ACC112 (cell line): ENCODE results near the gene C1orf141.
A peak's percentile ranks its signal among the peaks of the same experiment; 100 is the strongest.

Experiments used
- H2AFZ ChIP-seq: fragments of 200-600 bp; sonication (generic); one replicate; pipeline ENCODE4 v1.6.0; 2017; ENCODE audit warnings: antibody characterized with exemption, low read length; ENCODE audit not compliant: unreplicated experiment
- H3K27ac ChIP-seq: fragments of 200-600 bp; sonication (generic); 2 replicates; pipeline ENCODE4 v1.5.1; 2014; ENCODE audit warnings: low read depth, mild to moderate bottlenecking, antibody characterized with exemption, low read length, moderate library complexity
- H3K27me3 ChIP-seq: fragments of 200-600 bp; sonication (generic); 2 replicates; pipeline ENCODE4 v1.6.1; 2014; ENCODE audit warnings: mild to moderate bottlenecking, antibody characterized with exemption, low read length, moderate library complexity, mixed read lengths; ENCODE audit not compliant: insufficient read depth
- H3K36me3 ChIP-seq: fragments of 200-600 bp; sonication (generic); 2 replicates; pipeline ENCODE4 v1.6.1; 2016; ENCODE audit warnings: mild to moderate bottlenecking, antibody characterized with exemption, low read length, moderate library complexity, mixed read lengths; ENCODE audit not compliant: insufficient read depth
- H3K4me1 ChIP-seq: fragments of 200-600 bp; sonication (generic); one replicate; pipeline ENCODE4 v1.6.1; 2016; ENCODE audit warnings: low read length, mixed read lengths; ENCODE audit not compliant: insufficient read depth, unreplicated experiment, control insufficient read depth
- H3K4me3 ChIP-seq: fragments of 200-600 bp; sonication (generic); 2 replicates; pipeline ENCODE4 v1.5.1; 2014; ENCODE audit warnings: mild to moderate bottlenecking, low read depth, low read length
- H3K79me2 ChIP-seq: fragments of 200-600 bp; sonication (generic); one replicate; pipeline ENCODE4 v1.6.0; 2016; ENCODE audit warnings: low read length; ENCODE audit not compliant: control insufficient read depth, unreplicated experiment, insufficient read depth

C1orf141 gene

DNA sequence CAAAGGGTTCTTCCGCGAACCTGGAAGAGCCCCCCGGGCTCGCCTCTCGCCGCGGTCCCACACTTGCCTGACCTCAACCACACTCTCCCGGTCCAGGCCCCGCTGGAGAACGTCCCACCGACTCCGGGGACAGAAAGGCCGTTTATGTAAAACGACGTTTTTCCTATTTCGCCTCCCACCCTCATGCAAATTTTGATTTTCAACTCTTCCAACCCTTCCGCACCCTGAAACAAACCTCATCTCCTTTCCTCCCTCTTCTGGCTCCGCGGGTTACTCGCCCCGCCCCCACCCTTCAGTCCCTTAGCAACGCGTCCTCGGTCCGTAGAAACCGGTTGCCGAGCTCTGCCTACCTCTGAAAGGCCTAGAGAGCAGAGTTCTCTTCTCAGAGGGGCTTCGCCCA, at the start of gene C1orf141:
C1orf141 (minus strand) TSS at position 276 of the 400 bp plus-strand sequence. CDS start 7,730 bp downstream, outside the sequence.
- H2AFZ ChIP-seq = peak within 1 kb of the TSS; percentile 74
- H3K27ac ChIP-seq = peak within 1 kb of the TSS; percentile 21
- no peak within 1 kb of the TSS for H3K4me3 ChIP-seq

DNA sequence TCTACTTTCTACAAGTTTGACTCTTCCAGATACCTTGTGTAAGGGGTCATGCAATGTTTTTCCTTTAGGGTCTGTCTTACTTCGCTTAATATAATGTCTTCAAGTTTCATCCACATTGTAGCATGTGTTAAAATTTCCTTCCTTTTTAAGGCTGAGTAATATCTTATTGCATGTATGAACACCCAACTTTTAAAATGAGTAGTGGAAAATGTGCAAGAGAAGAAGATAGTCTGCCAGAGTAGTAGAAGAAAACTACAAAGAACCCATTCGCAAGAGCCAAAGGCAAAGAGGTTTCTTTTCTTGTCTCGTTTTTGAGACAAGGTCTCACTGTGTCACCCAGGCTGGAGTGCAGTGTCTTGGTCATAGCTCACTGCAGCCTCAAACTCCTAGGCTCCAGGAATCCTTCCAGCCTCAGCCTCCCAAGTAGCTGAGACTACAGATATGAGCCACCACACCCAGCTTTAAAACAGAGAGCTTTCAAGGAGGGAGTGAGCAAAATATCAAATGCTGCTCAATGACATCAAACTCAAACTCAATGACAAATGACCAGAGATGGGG, 40.8 kb upstream of the C1orf141 start:
- no peaks in the 10 kb centered on the region for H3K79me2 ChIP-seq
- no peak overlapping the region for H3K4me3 ChIP-seq
- H3K4me1 ChIP-seq = no peaks in the 10 kb centered on the region
- no peaks in the 10 kb centered on the region for H3K36me3 ChIP-seq
- H2AFZ ChIP-seq = no peak overlapping the region
- no peaks in the 10 kb centered on the region for H3K27me3 ChIP-seq
- H3K27ac ChIP-seq = no peak overlapping the region

More for the DNA sequence above, at the start of gene C1orf141:
- Histone ChIP-seq H3K4me1 (peaks cover 7% of the 10 kb centered on the region), H3K27me3 (no peaks in the 10 kb centered on the region), H3K36me3 (no peaks in the 10 kb centered on the region), H3K79me2 (no peaks in the 10 kb centered on the region)

DNA sequence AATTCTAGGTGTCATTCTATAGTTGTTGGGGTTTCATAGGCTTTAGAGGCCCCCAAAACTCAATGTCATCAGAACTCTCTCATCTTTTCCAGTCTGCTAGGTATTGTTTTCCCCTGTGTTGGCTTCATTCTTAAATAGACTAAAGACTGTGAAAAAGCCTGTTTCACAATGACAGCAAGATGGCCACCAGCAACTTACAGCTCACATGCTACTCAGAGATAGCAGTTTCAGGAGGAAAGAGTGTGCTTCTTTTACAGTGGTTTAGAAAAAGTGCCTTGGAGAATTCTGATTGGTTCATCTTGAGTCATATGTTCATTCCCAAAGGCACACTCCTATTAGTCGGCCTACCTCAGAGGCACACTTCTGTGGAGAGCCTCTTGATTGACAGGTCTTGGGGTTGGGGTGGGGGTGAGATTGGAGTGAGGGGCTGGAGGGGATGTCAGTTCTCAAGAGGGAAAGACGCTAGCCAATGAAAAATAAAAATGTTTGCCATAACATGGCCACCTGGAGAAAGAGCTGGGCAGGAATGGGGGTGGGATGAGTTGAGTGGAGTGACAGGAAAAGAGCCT, 40.0 kb upstream of the C1orf141 start:
- Histone ChIP-seq H3K79me2 (no peaks in the 10 kb centered on the region), H3K27ac (no peak overlapping the region), H3K27me3 (no peaks in the 10 kb centered on the region), H2AFZ (no peak overlapping the region), H3K4me3 (no peak overlapping the region), H3K4me1 (no peaks in the 10 kb centered on the region), H3K36me3 (no peaks in the 10 kb centered on the region)

DNA sequence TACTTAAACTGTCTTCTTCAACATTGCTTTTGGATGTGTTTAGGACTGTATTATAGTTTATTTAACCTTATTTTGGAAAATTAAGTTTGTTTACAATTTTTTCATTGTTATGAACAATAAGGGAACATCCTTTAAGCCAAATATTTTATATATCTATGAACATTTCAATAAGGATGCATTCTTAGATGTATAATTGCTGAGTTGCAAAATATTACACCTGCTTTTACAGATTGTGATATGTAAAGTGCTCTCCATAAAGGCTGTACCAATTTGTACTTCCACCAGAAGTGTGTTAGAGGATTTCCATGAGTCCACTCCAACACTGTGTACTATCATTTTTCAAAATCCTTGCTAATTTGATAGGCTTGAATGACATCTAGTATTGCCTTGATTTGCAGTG, 39.2 kb upstream of the C1orf141 start:
- no peaks in the 10 kb centered on the region for H3K79me2 ChIP-seq
- no peaks in the 10 kb centered on the region for H3K4me1 ChIP-seq
- no peak overlapping the region for H3K4me3 ChIP-seq
- no peak overlapping the region for H3K27ac ChIP-seq
- H2AFZ ChIP-seq = no peak overlapping the region
- no peaks in the 10 kb centered on the region for H3K27me3 ChIP-seq
- H3K36me3 ChIP-seq = no peaks in the 10 kb centered on the region

DNA sequence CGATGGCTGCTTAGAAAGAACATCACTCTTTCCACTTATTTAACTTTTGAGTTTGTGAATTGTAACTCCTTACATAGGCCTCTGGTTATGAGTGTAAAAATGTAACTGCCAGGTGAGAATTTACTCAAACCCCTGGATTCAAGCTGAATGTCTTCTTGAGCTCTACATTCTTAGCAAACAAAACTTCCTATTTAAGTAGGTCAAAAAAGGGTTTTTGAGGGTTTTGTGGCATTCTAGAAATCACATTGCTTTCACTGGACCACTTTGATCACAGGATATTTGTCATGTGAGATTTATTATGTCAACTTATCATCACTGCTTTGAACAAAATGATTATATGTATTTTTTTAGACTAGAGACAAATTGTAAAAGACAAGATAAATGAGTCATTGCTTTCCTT, 37.2 kb upstream of the C1orf141 start:
- no peak overlapping the region for H2AFZ ChIP-seq
- H3K27ac ChIP-seq = no peak overlapping the region

DNA sequence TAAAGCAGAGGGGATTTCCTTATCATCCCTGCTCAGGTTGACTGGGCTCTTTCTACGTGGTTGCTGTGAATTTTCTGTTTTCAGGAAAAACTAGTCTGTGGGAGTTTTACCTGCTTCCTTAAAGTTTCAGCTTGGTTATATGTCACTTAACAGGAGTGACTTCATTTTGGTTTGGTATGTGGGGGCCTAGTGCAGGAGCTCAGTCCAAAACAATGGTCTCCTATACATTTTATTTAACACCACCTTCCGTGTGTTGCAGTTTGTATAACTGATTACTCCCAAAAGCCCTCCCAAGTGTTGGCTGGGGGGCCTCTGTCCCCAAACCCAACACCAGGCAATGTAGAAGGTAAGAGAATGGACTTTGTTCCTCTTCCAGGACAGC, 36.8 kb upstream of the C1orf141 start:
- H3K27me3 ChIP-seq = no peaks in the 10 kb centered on the region; the same call in 1 of the 2 replicates
- H3K4me3 ChIP-seq = no peak overlapping the region
- no peak overlapping the region for H2AFZ ChIP-seq
- H3K79me2 ChIP-seq = no peaks in the 10 kb centered on the region
- no peak overlapping the region for H3K27ac ChIP-seq
- H3K36me3 ChIP-seq = no peaks in the 10 kb centered on the region
- no peaks in the 10 kb centered on the region for H3K4me1 ChIP-seq

More for the DNA sequence above, 37.2 kb upstream of the C1orf141 start:
- H3K79me2 ChIP-seq = no peaks in the 10 kb centered on the region
- H3K36me3 ChIP-seq = no peaks in the 10 kb centered on the region
- H3K4me3 ChIP-seq = no peak overlapping the region
- no peaks in the 10 kb centered on the region for H3K4me1 ChIP-seq
- no peaks in the 10 kb centered on the region; the same call in 1 of the 2 replicates for H3K27me3 ChIP-seq

DNA sequence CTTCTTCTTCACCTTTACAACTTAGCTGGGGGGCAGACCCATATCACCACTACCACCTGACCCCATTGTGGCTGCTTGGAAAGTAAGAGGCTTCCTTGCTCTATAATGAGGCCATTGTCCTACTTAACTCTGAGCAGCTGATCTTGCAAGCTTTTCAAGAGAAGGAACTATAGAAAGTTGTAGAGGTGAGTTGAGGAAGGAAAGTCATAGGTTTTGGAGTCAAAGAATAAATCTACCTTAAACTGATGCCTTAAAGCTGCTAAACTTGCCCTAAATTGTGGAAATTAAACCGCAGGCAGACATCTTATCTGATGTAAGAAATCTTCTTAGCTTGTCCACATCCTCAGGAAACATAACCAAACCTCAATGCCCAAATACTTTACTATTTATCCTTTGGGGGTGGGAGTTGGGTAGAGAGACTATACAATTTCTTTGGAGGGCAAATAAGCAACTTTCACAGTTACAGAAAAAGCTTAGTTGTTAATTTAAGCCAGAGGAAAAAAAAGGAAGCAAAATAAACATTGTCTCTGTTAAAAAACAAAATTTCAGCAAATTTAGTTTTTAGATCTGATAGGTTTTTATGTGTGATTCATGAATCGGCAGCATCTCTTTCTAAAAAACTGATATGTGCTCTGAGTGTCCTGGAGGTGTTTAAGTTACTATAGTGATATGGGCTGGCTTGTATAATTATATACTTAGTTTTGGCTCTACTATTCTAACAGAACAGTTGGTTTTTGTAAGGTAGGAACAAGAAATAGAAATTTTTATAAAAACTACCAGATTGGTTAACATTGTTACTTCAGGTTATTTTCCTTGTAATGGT, 36.2 kb upstream of the C1orf141 start:
- no peaks in the 10 kb centered on the region; the same call in 1 of the 2 replicates for H3K27me3 ChIP-seq
- no peak overlapping the region for H3K4me3 ChIP-seq
- no peaks in the 10 kb centered on the region for H3K4me1 ChIP-seq
- no peak overlapping the region for H3K27ac ChIP-seq
- H3K79me2 ChIP-seq = no peaks in the 10 kb centered on the region
- no peaks in the 10 kb centered on the region for H3K36me3 ChIP-seq
- H2AFZ ChIP-seq = no peak overlapping the region

DNA sequence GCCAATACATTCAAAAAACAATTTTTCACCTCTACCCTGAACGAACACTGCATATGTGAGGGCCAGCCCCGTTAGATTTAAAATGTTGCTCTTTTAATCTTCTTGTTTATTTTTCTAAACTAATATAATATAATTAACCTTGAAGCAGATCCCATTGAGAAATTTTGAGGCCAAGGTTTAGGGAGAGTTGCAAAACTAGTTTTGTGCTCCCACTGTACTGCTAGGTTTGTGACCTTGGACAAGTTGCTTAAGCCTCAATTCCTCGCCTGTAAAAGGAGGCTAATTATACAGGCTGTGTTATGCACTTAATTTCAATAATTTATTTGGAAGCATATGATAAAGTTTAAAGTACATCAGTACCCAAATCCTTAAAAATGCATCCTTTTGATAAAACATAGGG, 35.2 kb upstream of the C1orf141 start:
- no peaks in the 10 kb centered on the region for H3K4me1 ChIP-seq
- H3K27ac ChIP-seq = no peak overlapping the region
- no peaks in the 10 kb centered on the region for H3K36me3 ChIP-seq
- no peak overlapping the region for H3K4me3 ChIP-seq
- no peaks in the 10 kb centered on the region; the same call in 1 of the 2 replicates for H3K27me3 ChIP-seq
- H3K79me2 ChIP-seq = no peaks in the 10 kb centered on the region
- no peak overlapping the region for H2AFZ ChIP-seq

DNA sequence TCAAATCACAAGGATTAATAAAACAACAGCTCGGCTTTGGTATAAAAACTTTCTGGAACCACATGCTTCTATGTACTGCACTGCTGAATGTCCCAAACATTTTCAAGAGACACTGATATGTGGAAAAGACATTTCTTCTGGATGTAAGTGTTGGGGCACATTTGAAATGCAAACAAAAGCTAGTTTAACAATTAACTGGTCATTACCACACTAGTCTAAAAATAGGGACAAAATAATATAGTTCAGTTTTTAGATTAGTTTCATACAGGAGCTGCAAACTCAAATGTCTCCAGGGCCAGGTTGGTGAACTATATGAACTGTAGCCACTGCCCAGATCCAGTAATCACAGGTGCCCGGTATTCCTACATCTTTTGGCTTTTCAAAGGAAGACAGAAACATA, 34.7 kb upstream of the C1orf141 start:
- no peak overlapping the region for H3K4me3 ChIP-seq
- H3K27me3 ChIP-seq = no peaks in the 10 kb centered on the region; the same call in 1 of the 2 replicates
- H3K36me3 ChIP-seq = no peaks in the 10 kb centered on the region
- H3K4me1 ChIP-seq = no peaks in the 10 kb centered on the region
- H3K27ac ChIP-seq = no peak overlapping the region
- H3K79me2 ChIP-seq = no peaks in the 10 kb centered on the region
- no peak overlapping the region for H2AFZ ChIP-seq

DNA sequence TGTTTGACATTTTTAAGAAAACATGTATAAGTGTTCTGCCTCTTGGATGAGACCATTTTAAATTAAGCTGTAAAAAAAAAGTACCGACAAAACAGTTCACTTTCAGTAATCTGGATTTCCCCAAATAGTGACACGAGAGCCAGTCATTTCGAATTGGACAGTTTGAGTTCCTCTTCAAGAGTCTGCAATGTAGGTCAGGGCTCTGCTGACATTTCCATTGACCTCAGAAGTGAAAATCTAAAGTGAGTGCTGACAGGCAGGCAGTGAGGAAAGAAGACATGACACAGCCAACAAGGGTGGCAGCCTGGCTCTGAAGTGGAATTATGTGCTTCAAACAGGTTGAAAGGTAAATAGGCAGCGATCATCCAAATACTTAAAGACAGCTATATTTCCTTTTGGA, 31.4 kb upstream of the C1orf141 start, which contains the start of gene IL23R:
IL23R (plus strand) TSS at position 259 of the 400 bp plus-strand sequence. CDS start 1,667 bp downstream, outside the sequence.
- no peaks in the 10 kb centered on the region; the same call in 1 of the 2 replicates for H3K27me3 ChIP-seq
- H3K79me2 ChIP-seq = no peaks in the 10 kb centered on the region
- H3K36me3 ChIP-seq = no peaks in the 10 kb centered on the region
- peaks cover 4% of the 10 kb centered on the region for H3K4me1 ChIP-seq
- no peak within 1 kb of the TSS for H3K4me3 ChIP-seq
- no peak within 1 kb of the TSS for H2AFZ ChIP-seq
- H3K27ac ChIP-seq = no peak within 1 kb of the TSS
